Measurements from ENCODE around the gene SARS2.
A peak's percentile ranks its signal among the peaks of the same experiment; 100 is the strongest.

The SARS2 gene

GRCh38 chr19:38907670-38908069 lies 22.9 kb downstream of the SARS2 start:
- no peak for DNase-seq (ENCODE audit: low read depth)

GRCh38 chr19:38907227-38907626 lies 23.3 kb downstream of the SARS2 start:
- TF ChIP-seq CTCF (IDR thresholded peaks at IDR 0.05; ENCODE audit: insufficient read depth, low read depth, low read length, missing control alignments), result no peak
- no peak overlapping the region for H3K4me3 ChIP-seq (ENCODE audit: low read length)
- no peak for DNase-seq (ENCODE audit: low read depth)

More at GRCh38 chr19:38907670-38908069, 22.9 kb downstream of the SARS2 start:
- no peak overlapping the region for H3K4me3 ChIP-seq (ENCODE audit: low read length)
- no peak for TF ChIP-seq CTCF (IDR thresholded peaks at IDR 0.05; ENCODE audit: insufficient read depth, low read depth, low read length, missing control alignments)

- DNase-seq (ENCODE audit: low read depth), result no peak
- TF ChIP-seq CTCF (IDR thresholded peaks at IDR 0.05; ENCODE audit: insufficient read depth, low read depth, low read length, missing control alignments), result no peak
- no peak overlapping the region for H3K4me3 ChIP-seq (ENCODE audit: low read length)
Observed at GRCh38 chr19:38905620-38906019, 24.9 kb downstream of the SARS2 start.

GRCh38 chr19:38904581-38905539 lies 25.7 kb downstream of the SARS2 start:
- no peak overlapping the region for H3K4me3 ChIP-seq (ENCODE audit: low read length)
- DNase-seq (ENCODE audit: low read depth), result no peak
- TF ChIP-seq CTCF (IDR thresholded peaks at IDR 0.05; ENCODE audit: insufficient read depth, low read depth, low read length, missing control alignments), result no peak

- H3K4me3 ChIP-seq (ENCODE audit: low read length), result no peak overlapping the region
- TF ChIP-seq CTCF (IDR thresholded peaks at IDR 0.05; ENCODE audit: insufficient read depth, low read depth, low read length, missing control alignments), result no peak
- no peak for DNase-seq (ENCODE audit: low read depth)
Observed at GRCh38 chr19:38901683-38902082, 28.9 kb downstream of the SARS2 start.

GRCh38 chr19:38900743-38901190 lies 29.8 kb downstream of the SARS2 start:
- DNase-seq (ENCODE audit: low read depth), result no peak
- H3K4me3 ChIP-seq (ENCODE audit: low read length), result peak overlapping the region; percentile 95
- no peak for TF ChIP-seq CTCF (IDR thresholded peaks at IDR 0.05; ENCODE audit: insufficient read depth, low read depth, low read length, missing control alignments)
